Activated T-cell treated with anti-CD3 and anti-CD28 coated beads for 1 hour (primary cell): ENCODE results near the gene HAUS2.
"Not testable (repeated sequence)": the region's sequence is repeated elsewhere in the genome, so short reads cannot be mapped to it uniquely, and the experiment has no call there.

Source experiments
- DNase-seq: peaks from one replicate; pipeline ENCODE4 v3.0.0-alpha.2; 2020; ENCODE audit warnings: low read depth

Gene HAUS2

DNA sequence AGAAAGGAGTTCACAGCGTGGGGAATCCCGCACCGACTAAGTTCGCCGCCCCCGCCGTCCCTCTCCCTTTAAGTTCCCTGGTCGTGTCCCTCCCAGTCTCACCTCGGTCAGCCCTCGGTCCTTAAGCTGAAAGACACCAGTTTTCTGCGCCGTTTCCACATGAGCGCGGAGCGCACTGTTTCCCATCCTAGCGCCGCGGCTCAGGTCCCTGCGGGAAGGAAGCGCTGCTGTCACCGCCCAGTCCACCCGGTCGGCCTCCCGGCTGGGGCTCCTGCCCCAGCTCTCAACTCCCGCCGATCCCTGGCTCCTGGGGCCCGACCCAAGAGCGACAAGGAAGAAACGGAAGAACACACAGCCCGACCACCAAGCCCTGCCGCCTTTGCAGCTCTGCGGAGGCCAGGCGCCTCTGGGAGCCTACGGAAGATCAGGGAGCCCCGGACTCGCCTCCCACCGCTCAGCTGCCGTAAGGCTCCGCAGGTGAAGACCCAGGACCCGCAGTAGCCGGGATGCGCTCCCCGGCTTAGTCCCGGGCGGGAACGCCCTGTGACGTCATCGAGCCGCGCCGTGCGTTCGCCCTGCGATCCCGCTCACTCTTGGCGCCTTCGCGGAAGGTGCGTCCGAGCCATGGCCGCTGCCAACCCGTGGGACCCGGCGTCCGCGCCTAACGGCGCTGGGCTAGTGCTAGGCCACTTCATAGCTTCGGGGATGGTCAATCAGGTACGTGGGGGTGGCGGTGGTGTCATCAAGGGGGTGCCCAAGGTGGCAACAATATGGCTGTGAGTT is at the start of gene HAUS2, which contains the start of gene LRRC57:
Gene HAUS2, plus strand, starts transcription at position 590 of the 783 bp plus-strand sequence. Its CDS starts 35 bp downstream, at position 625.
Gene LRRC57, minus strand, starts transcription at position 545 of the 783 bp plus-strand sequence. Its CDS starts 359 bp downstream, at position 186.
- peak; percentile 80 for DNase-seq

DNA sequence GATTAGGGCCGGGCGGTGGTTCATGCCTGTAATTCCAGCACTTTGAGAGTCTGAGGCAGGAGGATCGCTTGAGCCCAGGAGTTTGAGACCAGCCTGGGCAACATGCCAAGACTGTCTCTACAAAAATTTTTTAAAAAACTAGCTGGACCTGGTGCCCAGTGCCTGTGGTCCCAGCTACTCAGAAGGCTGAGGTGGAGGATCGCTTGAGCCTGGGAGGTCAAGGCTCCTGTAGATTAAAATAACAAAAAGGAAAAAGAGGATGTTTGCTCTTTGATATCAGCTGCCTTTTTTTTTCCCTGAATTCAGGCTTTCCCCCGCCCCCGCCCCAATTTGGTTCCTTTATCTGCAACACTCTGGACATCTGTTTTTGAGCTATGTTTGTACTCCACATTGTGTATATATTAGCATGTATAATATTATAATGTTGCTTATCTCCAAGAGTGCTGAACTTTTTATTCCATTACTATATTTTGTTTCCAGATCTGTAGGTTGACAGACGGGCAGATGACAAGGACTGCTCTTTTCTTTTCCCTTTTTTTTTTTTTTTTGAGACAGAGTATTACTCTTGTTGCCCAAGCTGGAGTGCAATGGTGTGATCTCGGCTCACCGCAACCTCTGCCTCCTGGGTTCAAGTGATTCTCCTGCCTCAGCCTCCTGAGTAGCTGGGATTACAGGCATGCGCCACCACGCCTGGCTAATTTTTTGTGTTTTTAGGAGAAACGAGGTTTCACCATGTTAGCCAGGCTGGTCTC is 48.6 kb upstream of the HAUS2 start:
- no peak for DNase-seq

DNA sequence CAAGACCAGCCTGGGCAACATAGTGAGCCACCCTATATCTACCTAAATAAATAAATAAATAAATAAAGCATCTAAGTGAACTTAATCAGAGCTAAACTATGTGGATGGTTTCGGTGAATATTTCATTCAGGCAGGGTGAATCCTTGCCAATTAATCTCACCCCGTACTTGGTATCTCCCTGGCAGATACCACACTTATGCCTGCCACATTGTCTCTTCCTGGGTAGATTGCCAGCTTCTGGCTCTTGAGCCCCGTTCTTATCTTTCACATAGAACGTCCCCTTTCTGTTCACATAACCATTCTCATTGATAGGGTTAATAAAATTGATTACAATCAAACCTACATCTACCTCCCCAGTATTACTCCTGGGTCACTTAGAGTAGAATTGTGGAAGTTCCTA is 46.2 kb upstream of the HAUS2 start:
- DNase-seq = no peak

DNA sequence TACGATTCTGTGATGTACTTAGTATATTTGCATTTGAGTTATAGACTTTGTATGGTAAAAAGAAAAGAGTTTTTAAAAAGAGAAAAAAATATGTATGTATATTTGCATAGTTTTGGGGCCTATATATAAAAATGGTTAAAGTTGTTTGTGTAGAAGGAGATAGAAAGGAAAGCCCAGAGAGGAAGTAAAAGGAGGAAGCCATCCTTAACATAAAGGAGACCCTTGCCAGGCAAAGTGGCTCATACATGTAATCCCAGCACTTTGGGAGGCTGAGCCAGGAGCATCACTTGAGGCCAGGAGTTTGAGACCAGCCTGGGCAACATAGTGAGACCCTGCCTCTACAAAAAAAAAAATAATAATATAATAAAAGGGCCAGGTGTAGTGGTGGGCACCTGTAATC is 44.8 kb upstream of the HAUS2 start:
- DNase-seq = no peak

DNA sequence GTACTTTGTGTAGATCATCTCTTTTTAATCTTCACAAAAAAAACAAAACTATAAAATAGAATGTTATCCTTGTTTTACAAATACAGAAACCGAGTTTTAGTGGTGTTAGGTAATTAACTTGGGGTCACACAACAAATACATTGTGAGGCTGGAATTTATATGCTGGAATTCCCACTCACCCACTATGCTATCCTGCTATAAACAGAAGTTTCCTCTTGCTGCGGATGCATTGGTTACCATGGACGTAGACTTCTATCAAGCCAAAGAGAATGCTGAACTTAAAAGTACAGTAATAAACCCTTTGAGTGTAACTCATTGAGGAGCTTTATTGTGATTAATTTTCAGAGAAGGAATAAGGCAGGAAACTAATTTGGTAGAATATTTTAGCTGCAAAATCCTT is 44.0 kb upstream of the HAUS2 start:
- no peak for DNase-seq

DNA sequence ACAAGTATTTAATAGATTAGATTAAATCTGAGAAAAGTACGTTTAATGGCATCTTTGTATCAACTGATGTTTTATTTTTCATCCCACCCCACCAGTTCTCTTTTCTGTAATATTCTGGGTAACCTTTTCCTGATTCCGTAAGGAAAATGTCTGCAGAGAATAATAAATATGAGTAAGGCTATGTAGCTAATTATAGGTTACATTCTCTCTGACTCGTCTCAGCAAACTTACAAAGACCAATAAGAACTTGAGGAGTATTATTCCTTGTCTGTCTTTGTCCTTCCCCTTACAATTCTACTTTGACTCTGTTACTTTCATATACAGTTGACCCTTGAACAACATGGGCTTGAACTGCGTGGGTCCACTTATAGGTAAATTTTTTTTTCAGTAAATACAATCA is 41.1 kb upstream of the HAUS2 start:
- no peak for DNase-seq

DNA sequence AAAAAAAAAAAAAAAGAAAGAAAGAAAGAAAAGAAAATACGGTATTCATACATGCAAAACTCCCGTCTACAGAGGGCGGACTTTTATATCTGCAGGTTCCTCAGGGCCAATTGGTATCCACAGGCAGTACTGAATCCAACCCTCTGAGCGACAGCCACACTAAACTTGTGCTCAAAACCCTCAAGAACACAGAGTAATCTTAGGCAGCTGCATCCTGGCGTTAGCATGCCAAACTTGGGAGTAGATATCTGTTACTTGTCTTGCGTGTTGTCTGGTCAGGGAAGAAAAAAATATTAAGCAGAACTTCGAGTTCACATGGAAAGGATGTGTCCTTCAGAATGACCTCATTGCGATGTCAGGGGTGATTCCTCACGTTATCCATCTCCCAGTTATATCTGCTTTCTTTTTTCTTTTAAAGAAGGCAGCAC is 40.4 kb upstream of the HAUS2 start:
- no peak for DNase-seq

DNA sequence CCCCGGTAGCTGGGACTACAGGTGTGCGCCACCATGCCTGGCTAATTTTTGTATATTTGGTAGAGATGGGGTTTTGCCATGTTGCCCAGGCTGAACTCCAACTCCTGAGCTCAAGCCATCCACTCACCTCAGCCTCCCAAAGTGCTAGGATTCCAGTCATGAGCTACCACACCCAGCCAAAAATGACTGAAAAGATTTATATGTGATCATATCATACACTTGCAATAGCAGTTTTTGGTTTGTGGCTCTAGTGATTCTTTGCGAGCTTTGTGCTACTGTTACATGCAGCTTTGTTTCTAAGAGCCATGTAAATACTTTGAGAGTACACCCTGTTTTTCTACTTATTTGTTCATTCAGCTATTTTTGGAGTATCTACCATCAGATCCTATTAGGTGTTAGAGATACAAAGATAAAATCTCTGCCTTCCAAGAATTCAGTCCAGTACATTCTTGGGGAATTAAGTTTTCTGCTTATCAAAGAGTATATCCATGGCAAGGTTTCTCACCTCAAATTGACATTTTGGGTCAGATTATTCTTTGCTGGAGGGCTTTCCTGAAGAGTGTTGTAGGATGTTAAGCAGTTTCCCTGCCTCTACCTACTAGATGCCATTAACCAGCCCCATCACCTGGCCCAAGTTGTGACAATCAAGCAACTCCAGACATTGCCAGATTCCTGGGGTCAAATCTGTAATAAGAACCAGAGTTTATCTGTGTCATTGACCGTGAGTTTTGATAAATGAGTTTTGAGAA is 38.2 kb upstream of the HAUS2 start:
- no peak for DNase-seq

DNA sequence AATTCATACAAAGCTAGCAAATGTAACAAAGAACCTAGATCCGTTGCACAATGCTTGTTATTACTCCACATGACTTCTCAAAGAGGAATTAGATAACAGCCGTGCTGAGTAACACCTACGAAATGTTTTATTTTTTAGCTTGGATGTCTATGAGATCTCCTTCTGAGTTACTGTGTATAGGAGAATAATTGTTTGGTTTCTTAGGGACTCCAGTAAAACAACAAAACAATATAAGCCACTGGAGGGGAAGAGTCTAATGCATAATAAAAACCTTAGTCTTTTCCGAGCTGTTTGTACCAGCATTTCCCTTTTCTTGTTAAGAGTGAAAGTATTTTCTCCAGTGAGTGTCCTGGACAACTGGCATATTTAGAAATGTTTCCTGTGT is 37.6 kb upstream of the HAUS2 start:
- no peak for DNase-seq

DNA sequence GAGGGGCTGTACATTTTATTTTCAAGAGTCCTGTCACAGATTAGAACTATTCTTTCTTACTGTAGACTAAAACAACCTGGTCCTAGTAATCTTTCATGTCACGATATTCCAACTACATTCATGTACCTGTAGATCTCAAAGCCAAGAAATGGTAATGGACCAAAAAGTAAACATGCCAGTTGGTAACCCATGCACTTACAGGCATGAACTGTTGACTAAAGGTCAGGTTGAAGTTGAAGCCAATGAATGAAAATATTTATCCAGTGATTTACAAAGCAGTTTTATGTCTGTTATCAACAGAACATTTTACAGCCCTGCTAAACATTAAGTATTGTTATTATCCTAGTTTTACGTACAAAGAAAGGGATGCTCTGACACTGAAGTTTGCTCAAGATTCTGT is 25.3 kb upstream of the HAUS2 start:
- DNase-seq = no peak

DNA sequence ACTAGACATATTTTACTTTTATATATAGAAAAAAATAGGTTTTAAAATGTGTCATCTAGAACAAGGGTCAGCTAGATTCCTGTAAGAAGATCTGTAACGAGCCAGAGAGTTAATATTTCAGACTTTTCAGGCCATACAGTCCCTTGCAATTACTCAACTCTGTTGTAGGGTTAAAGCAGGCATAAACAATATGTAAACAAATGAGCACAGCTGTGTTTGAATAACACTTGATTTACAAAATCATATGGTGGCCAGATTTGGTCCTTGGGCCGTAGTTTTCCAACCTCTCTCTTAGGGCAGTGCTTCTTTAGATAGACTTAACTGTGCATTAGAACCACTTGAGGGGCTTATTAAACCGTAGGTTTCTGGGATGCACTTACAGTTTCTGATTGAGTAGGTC is 19.7 kb upstream of the HAUS2 start:
- no peak for DNase-seq

DNA sequence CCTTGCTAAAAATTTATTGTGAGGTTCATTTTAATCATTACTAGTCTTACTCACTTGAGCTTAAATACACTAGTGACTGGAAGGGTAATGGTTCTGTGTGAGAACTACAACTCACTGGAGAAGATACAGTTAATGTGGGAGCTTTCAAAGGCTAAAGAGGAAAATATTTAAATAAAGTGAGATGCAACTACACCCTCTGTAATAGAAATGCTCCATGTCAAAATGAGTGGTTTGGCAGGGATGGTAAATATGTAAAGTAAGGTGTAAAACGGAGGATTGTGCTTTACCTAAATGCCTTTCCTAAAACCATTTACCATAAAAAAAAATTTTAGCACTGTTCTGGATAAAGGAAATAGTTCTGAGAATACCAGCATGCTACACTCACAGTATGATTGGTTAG is 15.4 kb upstream of the HAUS2 start:
- DNase-seq = no peak

DNA sequence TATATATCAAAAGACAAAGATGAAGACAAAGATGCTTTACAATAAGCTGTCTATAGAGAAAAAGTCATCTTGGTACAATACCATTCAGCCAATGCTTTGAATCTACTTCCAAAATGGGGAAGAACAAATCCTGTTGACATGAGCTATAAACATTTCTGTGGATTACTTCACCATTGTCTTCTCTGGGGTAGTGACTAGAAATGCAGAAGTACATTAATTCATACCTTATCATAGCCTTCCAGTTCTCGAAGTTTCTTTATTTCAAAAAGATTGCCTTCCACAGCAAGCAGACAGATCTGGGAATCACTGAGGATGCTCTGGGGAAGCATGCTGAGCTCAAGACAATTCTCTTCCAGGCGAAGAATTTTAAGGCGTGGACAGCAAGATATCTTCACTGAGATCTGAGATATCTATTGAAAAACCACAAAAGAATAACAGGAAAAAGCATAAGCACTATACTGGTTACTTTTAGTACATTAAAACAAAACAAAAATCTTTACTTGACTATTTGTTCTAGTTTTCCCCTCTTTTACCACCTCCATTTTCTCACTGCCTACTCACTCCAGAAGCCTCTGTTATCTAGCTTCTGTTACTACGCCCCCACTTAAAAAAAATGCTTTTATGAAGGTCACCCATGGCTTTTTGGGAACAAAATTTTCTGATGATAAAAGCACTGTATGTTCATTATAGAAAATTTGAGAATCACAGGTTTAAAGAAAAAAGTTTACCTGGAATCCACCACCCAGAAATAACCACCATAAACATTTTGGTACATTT is 3.6 kb upstream of the HAUS2 start:
- no peak for DNase-seq

DNA sequence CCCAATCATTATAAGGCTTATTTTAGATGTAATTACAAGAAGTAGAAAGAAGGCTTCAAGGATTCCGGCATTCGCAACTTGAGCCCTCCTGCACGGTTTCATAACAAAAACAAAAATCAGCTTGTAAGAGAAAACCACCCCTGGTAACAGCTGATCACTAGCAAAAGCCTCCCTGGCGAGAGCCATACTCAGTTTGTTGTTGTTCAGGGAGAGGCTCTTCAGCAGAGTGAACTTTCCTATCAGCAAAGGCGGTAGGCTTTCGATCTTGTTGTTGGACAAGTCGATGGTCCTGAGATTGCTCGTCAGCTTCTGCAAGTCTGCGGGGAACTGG is 755 bp upstream of the HAUS2 start:
- DNase-seq = no peak

DNA sequence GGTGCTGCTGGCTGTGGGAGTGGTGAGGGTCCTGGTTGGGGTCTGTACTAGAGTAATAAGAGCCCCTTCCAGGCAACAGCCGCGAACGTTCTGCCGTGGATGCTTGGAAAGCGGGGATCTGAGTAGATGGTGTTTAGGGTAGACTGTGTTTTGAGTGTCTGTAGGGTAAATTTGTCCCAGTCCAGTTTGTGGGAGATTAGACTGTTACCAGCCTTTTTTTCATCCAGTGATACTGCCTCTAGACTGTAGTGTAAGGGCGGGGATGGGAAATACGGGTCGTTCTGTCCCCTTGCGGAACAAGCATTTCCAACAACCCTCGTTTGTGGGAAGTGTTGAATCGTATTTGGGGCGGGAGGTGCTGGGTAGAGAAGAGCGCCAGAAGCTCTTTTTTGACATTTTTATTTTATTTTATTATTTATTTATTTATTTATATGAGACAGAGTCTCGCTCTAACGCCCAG is 424 bp downstream of the HAUS2 start:
- no peak for DNase-seq

DNA sequence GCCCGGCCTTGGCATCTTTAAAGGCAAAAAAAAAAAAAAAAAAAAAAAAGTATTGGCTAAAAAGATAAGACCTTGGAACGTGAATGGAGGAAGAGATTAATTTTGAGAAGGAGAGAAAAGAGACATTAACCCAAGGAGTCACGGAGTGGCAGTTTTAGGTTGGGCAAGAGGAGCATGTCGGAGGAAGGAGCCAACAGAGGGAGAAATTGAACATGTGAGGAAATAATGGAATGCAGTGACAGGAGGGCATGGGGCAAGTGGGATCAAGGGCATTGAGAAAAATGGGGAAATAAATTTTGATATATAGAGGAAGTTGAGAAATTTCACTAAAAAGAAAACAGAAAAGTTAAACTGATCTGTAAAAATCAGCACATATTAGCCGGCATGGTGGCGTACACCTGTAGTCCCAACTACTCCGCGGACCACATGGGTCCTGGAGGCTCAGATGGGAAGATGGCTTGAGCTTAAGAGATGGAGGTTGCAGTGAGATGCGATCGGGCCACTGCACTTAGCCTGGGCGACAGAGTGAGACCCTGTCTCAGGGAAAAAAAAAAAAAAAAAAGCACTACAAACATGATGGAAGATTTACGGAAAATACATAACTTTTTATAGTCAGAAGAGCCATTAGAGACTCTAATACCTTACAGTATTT is 1.2 kb downstream of the HAUS2 start:
- DNase-seq = no peak

DNA sequence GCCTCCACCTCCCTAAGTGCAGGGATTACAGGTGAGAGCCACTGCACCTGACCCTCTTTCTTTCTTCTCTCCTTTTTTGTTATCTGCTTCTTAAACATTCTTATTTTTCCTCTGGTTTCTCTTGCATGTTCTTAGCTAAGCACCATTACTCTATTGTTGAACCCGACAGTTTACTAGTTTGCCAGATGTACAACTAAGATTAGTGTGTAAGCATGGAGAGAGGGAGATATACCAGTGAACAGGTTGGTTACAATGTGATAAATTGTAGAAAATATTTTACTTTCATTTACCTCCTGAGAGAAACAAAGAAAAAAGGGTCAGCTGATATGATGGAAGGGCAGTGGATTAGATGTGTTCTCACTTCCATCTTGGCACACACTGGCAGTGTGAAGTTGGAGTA is 4.9 kb downstream of the HAUS2 start:
- DNase-seq = no peak

DNA sequence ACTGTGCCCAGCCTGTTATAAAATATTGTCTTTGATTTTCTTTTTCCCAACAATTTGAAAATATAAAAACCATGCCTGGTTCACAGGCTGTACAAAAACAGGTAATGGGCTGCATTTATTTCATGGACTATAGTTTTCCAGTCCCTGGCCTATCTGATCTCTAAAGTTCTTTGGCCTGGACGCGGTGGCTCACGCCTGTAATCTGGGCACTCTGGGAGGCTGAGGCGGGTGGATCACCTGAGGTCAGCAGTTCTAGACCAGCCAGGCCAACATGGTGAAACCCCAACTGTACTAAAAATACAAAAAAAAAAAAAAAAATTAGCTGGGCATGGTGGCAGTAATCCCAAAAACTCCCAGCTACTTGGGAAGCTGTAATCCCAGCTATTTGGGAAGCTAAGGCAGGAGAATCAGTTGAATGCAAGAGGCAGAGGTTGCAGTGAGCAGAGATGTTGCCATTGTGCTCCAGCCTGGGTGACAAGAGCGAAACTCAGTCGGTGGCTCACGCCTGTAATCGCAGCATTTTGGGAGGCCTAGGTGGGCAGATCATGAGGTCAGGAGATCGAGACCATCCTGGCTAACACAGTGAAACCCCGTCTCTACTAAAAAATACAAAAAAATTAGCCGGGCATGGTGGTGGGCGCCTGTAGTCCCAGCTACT is 8.0 kb downstream of the HAUS2 start:
- not testable (repeated sequence) for DNase-seq

DNA sequence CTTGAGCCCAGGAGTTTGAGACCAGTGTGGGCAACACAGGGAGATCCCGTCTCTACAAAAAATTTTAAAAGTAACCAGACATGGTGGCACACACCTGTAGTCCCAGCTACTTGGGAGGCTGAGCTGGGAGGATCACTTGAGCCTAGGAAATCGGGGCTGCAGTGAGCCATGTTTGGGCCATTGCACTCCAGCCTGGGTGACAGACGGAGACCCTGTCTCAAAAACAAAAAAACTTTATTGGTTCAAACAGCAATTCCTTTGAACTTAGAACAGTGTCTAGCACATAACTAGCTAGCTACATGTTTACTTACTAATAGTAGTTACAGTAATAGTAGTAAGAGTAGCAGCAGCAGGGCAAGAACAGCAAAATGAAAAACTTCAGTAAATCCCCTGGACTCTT is 10.1 kb downstream of the HAUS2 start:
- no peak for DNase-seq

DNA sequence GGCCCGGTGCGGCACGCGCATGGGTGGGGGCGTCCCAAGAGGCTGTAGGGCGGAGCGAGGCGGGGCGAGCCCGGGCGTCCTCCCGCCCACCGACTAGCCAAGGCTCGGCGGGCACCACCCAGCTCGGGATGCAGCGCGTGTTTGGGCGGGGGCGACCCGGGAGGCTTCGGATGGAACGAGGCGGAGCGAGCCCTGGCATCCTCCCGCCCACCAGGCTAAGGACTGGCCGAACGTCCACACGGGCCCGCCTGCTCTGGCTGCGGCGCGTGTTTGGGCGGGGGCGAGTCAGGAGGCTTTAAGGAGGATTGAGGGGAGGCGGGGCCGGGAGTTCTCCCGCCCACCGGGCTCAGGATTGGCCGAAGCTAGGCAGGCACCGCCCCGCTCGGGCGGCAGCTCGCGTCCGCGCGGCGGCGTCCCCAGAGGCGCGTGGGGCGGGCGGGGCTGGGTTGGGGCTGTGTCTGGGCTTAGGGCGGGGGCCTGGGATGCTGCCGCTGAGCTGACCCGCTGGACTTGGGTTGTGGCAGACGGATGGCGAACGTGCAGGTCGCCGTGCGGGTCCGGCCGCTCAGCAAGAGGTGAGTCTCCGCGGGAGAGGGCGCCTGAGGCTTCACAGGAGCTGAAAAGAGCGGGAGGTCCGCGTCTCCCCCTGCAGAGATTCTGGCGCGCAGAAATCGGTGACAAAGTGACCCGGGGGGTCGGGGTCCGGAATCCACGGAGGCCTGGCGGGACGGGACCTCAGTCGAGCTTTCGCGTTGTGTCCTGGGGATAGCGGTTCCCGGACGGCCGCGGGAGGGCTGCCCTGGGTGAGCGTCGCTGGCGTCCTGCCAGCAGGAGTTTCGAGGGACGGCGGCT is 26.8 kb downstream of the HAUS2 start, which contains the start of gene STARD9:
Gene STARD9, plus strand, starts transcription at position 419 of the 852 bp plus-strand sequence. Its CDS starts 110 bp downstream, at position 529.
- peak; percentile 91 for DNase-seq
